ENCODE measurements around the gene SH2B3. TPM values are rescaled to one million over a fixed set of nuclear protein-coding genes. Genes with fewer than 3 reads are reported as not detected.
A peak's percentile ranks its signal among the peaks of the same experiment; 100 is the strongest.

Gene SH2B3
- total and polyA plus RNA-seq, 2 of the 13 experiments (the other 11 are each of a cell fraction or from before 2014, with no cell fraction given), result 6.8 to 6.9 TPM

DNA sequence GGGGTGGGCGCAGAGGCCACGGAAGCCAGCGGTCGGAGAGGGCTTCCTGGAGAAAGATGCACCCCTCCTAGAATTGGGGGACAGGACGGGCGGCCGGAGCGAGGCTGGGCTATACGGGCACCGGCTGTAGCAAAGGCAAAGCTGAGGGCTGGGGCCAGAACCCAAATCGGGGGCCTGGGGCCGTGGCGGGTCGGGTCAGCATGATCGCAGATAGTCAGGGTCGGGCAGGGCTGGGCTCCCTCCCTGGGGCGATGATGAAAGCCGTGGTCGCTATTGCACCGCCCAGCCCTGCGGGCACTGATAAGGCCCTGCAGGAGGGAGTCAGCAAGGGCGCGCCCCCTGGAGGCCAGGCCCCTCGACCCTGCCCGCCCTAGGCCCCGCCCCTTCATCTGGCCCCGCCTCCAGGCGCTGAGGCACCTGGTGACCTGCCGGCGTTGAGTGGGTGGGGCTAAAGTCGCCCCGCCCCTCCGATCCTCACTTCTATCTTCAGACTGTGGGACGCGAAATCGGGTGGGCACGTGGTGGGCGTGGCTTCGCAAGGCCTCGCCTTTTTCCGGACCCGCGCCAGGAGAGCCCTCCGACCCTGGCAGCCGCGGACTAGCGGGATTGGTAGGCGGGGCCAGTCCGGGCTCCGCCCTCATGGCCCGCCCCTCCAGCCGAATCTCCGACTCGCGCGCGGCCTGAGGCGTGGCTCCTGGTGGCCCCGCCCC is 419 bp upstream of the SH2B3 start (continued):
- TF ChIP-seq, protein P1, sequence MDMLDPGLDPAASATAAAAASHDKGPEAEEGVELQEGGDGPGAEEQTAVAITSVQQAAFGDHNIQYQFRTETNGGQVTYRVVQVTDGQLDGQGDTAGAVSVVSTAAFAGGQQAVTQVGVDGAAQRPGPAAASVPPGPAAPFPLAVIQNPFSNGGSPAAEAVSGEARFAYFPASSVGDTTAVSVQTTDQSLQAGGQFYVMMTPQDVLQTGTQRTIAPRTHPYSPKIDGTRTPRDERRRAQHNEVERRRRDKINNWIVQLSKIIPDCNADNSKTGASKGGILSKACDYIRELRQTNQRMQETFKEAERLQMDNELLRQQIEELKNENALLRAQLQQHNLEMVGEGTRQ (IDR thresholded peaks at IDR 0.05; ENCODE audit: low read depth, low read length), result peak; percentile 84
- TF ChIP-seq, protein P1 (CRISPR knock-in tag; IDR thresholded peaks at IDR 0.05; ENCODE audit: borderline replicate concordance), result peak; percentile 86
- TF ChIP-seq, protein P2, sequence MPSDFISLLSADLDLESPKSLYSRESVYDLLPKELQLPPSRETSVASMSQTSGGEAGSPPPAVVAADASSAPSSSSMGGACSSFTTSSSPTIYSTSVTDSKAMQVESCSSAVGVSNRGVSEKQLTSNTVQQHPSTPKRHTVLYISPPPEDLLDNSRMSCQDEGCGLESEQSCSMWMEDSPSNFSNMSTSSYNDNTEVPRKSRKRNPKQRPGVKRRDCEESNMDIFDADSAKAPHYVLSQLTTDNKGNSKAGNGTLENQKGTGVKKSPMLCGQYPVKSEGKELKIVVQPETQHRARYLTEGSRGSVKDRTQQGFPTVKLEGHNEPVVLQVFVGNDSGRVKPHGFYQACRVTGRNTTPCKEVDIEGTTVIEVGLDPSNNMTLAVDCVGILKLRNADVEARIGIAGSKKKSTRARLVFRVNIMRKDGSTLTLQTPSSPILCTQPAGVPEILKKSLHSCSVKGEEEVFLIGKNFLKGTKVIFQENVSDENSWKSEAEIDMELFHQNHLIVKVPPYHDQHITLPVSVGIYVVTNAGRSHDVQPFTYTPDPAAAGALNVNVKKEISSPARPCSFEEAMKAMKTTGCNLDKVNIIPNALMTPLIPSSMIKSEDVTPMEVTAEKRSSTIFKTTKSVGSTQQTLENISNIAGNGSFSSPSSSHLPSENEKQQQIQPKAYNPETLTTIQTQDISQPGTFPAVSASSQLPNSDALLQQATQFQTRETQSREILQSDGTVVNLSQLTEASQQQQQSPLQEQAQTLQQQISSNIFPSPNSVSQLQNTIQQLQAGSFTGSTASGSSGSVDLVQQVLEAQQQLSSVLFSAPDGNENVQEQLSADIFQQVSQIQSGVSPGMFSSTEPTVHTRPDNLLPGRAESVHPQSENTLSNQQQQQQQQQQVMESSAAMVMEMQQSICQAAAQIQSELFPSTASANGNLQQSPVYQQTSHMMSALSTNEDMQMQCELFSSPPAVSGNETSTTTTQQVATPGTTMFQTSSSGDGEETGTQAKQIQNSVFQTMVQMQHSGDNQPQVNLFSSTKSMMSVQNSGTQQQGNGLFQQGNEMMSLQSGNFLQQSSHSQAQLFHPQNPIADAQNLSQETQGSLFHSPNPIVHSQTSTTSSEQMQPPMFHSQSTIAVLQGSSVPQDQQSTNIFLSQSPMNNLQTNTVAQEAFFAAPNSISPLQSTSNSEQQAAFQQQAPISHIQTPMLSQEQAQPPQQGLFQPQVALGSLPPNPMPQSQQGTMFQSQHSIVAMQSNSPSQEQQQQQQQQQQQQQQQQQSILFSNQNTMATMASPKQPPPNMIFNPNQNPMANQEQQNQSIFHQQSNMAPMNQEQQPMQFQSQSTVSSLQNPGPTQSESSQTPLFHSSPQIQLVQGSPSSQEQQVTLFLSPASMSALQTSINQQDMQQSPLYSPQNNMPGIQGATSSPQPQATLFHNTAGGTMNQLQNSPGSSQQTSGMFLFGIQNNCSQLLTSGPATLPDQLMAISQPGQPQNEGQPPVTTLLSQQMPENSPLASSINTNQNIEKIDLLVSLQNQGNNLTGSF (CRISPR knock-in tag; IDR thresholded peaks at IDR 0.05), result 0 out of 2 replicates have a peak, but pooled peaks have one; percentile 42
- TF ChIP-seq ZFAT (CRISPR knock-in tag; conservative IDR thresholded peaks at IDR 0.05) (0 out of 2 replicates have a peak, but pooled peaks have one; percentile 46), NFE2 (CRISPR knock-in tag; IDR thresholded peaks at IDR 0.05) (no peak), ZNF83 (CRISPR knock-in tag; IDR thresholded peaks at IDR 0.05; ENCODE audit: borderline replicate concordance) (no peak), ZFP91 (CRISPR knock-in tag; IDR thresholded peaks at IDR 0.05; ENCODE audit: borderline replicate concordance) (peak; percentile 59; the same call in 1 of the 2 replicates), ZNF772 (CRISPR knock-in tag; IDR thresholded peaks at IDR 0.05) (no peak), FOXO1 (CRISPR knock-in tag; IDR thresholded peaks at IDR 0.05) (peak; percentile 66), ZNF292 (CRISPR knock-in tag; IDR thresholded peaks at IDR 0.05; ENCODE audit: borderline replicate concordance, low read depth) (peak; percentile 40; the same call in 1 of the 2 replicates), DMAP1 (CRISPR knock-in tag; IDR thresholded peaks at IDR 0.05) (peak; percentile 86; the same call in 1 of the 2 replicates), ZNF280D (CRISPR knock-in tag; IDR thresholded peaks at IDR 0.05) (0 out of 2 replicates have a peak, but pooled peaks have one; percentile 49), RBFOX2 (IDR thresholded peaks at IDR 0.05; ENCODE audit: low read depth, low read length) (peak; percentile 88), ZNF766 (CRISPR knock-in tag; IDR thresholded peaks at IDR 0.05; ENCODE audit: borderline replicate concordance) (no peak; the same call in 1 of the 2 replicates)

Data from HepG2 (cell line).